PC-9 (cell line): ENCODE measurements around the gene ACTG1.

Experiments used
- EZH2 ChIP-seq: fragments of 200-600 bp; sonication (generic); IDR thresholded peaks from 2 replicates; pipeline ENCODE4 v1.8.0; 2017; ENCODE audit warnings: antibody characterized with exemption, low read depth
- TF ChIP-seq, protein P1 (sequence below): fragments of 200-600 bp; sonication (generic); conservative IDR thresholded peaks from 2 replicates; pipeline ENCODE4 v1.6.1; 2017; ENCODE audit warnings: mixed run types, antibody characterized with exemption, mild to moderate bottlenecking, moderate library complexity

DNA sequence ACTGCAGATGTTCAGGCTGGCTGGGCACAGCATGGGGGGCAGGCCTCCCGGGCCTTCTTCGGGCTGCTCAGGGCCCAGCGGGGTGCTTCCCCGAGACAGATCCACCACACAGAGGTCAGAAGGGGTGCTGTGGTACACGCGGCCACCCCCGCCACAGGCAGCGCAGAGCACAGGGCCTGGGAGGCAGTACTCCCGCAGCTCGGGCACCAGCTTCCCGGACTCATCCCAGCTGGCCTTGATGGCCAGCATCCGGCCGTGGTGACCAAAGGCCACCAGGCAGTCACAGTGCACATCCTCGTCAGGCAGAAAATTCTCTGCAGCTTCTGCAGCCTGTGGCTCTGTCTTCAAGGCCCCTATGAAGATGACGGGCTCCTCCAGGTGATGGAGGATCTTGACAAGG, 37.7 kb upstream of the ACTG1 start:
- TF ChIP-seq, protein P1, sequence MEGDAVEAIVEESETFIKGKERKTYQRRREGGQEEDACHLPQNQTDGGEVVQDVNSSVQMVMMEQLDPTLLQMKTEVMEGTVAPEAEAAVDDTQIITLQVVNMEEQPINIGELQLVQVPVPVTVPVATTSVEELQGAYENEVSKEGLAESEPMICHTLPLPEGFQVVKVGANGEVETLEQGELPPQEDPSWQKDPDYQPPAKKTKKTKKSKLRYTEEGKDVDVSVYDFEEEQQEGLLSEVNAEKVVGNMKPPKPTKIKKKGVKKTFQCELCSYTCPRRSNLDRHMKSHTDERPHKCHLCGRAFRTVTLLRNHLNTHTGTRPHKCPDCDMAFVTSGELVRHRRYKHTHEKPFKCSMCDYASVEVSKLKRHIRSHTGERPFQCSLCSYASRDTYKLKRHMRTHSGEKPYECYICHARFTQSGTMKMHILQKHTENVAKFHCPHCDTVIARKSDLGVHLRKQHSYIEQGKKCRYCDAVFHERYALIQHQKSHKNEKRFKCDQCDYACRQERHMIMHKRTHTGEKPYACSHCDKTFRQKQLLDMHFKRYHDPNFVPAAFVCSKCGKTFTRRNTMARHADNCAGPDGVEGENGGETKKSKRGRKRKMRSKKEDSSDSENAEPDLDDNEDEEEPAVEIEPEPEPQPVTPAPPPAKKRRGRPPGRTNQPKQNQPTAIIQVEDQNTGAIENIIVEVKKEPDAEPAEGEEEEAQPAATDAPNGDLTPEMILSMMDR: no peak
- TF ChIP-seq EZH2: no peak
